Fibroblast of the aortic adventitia (primary cell): Measurements from ENCODE around the gene CFAP53. TPM values are rescaled to one million over a fixed set of nuclear protein-coding genes. Genes with fewer than 3 reads are reported as not detected.
A peak's percentile ranks its signal among the peaks of the same experiment; 100 is the strongest.
"Not testable (repeated sequence)": the region's sequence is repeated elsewhere in the genome, so short reads cannot be mapped to it uniquely, and the experiment has no call there.

Experiments
- DNase-seq: peaks from one replicate; pipeline ENCODE4 v3.0.0-alpha.2; 2010; ENCODE audit warnings: low read depth
- H3K4me3 ChIP-seq: 2 replicates; pipeline ENCODE4 v1.5.1; 2011; ENCODE audit warnings: low read depth, mild to moderate bottlenecking, control low read depth, low read length, moderate library complexity
- CTCF ChIP-seq: IDR thresholded peaks from 2 replicates; pipeline ENCODE4 v1.5.1; 2011; ENCODE audit warnings: mild to moderate bottlenecking, low read length, control low read depth, inconsistent platforms; ENCODE audit not compliant: insufficient read depth
- total RNA-seq: library from RNA; depleted of rRNA; stranded (reverse); fragments of >200 nt; gene quantifications from 2 replicates; pipeline ENCODE4 v1.2.3, GENCODE V29; 2012; ENCODE audit warnings: low replicate concordance

Gene CFAP53
- total RNA-seq, 1 donor: 0.27 TPM

GRCh38 chr18:50232419-50232818 is 33.9 kb downstream of the CFAP53 start:
- DNase-seq: no peak
- H3K4me3 ChIP-seq: no peak overlapping the region
- no peak for TF ChIP-seq CTCF

- DNase-seq: no peak
- no peak for TF ChIP-seq CTCF
- no peak overlapping the region for H3K4me3 ChIP-seq
These were observed 34.7 kb downstream of the CFAP53 start for GRCh38 chr18:50231621-50232020.

GRCh38 chr18:50220249-50220648 is 46.0 kb downstream of the CFAP53 start:
- not testable (repeated sequence) for DNase-seq, H3K4me3 ChIP-seq

GRCh38 chr18:50218432-50219197 is 47.7 kb downstream of the CFAP53 start:
- peak; percentile 43 for TF ChIP-seq CTCF
- H3K4me3 ChIP-seq: no peak overlapping the region
- peak; percentile 36 for DNase-seq

GRCh38 chr18:50209311-50209710 is 57.0 kb downstream of the CFAP53 start:
- DNase-seq: no peak
- H3K4me3 ChIP-seq: no peak overlapping the region
- TF ChIP-seq CTCF: no peak

- DNase-seq: no peak
- no peak for TF ChIP-seq CTCF
- no peak overlapping the region for H3K4me3 ChIP-seq
These were observed 58.6 kb downstream of the CFAP53 start for GRCh38 chr18:50207722-50208121.

GRCh38 chr18:50203801-50204604 is 62.3 kb downstream of the CFAP53 start:
- DNase-seq: peak; percentile 24
- no peak overlapping the region for H3K4me3 ChIP-seq
- TF ChIP-seq CTCF: peak; percentile 55
